Measurements from ENCODE around the gene SSBP3. TPM values are rescaled to one million over a fixed set of nuclear protein-coding genes. Genes with fewer than 3 reads are reported as not detected.
A peak's percentile ranks its signal among the peaks of the same experiment; 100 is the strongest.

The SSBP3 gene
- total and polyA plus RNA-seq, 2 experiments from 2014 or later = 47.4 to 68.6 TPM

- Mint-ChIP-seq H3K36me3 (ENCODE audit: low read depth) (peaks cover 7% of the 10 kb centered on the region; the same call in 2 of the 3 replicates), H3K4me3 (no peak overlapping the region), H3K9me3 (no peaks in the 10 kb centered on the region), H3K4me1 (peaks cover 87% of the 10 kb centered on the region), H3K27me3 (ENCODE audit: insufficient read depth, low read depth, poor library complexity) (peaks cover 19% of the 10 kb centered on the region), H3K27ac (peak overlapping the region; percentile 68; the same call in 1 of the 2 replicates)
- no peak overlapping the region for H3K4me3 ChIP-seq
- H4K20me1 ChIP-seq (replicated peaks; ENCODE audit: insufficient read depth) = peaks cover 23% of the 10 kb centered on the region
- no peak overlapping the region for H2AFZ ChIP-seq
- ATAC-seq (no peak), DNase-seq (ENCODE audit: low spot score) (no peak)
- H3K4me1 ChIP-seq (ENCODE audit: insufficient read depth) = peaks cover 76% of the 10 kb centered on the region
- H3F3A ChIP-seq (replicated peaks; ENCODE audit: low read depth) = peaks cover 10% of the 10 kb centered on the region; the same call in 1 of the 2 replicates
- no peaks in the 10 kb centered on the region for H3K9me2 ChIP-seq (ENCODE audit: insufficient read depth)
- H3K27ac ChIP-seq (ENCODE audit: low read depth) = 0 out of 2 replicates have a peak overlapping the region, but pooled peaks have one; percentile 26
- H3K36me3 ChIP-seq (ENCODE audit: insufficient read depth) = no peaks in the 10 kb centered on the region
- H3K4me2 ChIP-seq = peak overlapping the region; percentile 26; the same call in 1 of the 2 replicates
- no peaks in the 10 kb centered on the region for H3K27me3 ChIP-seq (ENCODE audit: insufficient read depth)
- peaks cover 100% of the 10 kb centered on the region for H3K79me2 ChIP-seq (replicated peaks; ENCODE audit: insufficient read depth)
- no peak for TF ChIP-seq POLR2AphosphoS5 (IDR thresholded peaks at IDR 0.05; ENCODE audit: low read depth)
Measured at GRCh38 chr1:54340434-54340833, 65.8 kb downstream of the SSBP3 start.

- H3K36me3 Mint-ChIP-seq (ENCODE audit: low read depth) = peaks cover 3% of the 10 kb centered on the region; the same call in 1 of the 3 replicates
- H3K27me3 ChIP-seq (ENCODE audit: insufficient read depth) = no peaks in the 10 kb centered on the region
- H3K79me2 ChIP-seq (replicated peaks; ENCODE audit: insufficient read depth) = peaks cover 99% of the 10 kb centered on the region
- H3K4me3 ChIP-seq = no peak overlapping the region
- H3K9me2 ChIP-seq (ENCODE audit: insufficient read depth) = no peaks in the 10 kb centered on the region
- H3K4me1 ChIP-seq (ENCODE audit: insufficient read depth) = peaks cover 81% of the 10 kb centered on the region
- no peak overlapping the region for H3K27ac ChIP-seq (ENCODE audit: low read depth)
- H3K36me3 ChIP-seq (ENCODE audit: insufficient read depth) = no peaks in the 10 kb centered on the region
- peaks cover 87% of the 10 kb centered on the region for H3K4me1 Mint-ChIP-seq
- peaks cover 10% of the 10 kb centered on the region; the same call in 1 of the 2 replicates for H3F3A ChIP-seq (replicated peaks; ENCODE audit: low read depth)
- H3K4me3 Mint-ChIP-seq = no peak overlapping the region
- H2AFZ ChIP-seq = no peak overlapping the region
- H3K9me3 Mint-ChIP-seq = no peaks in the 10 kb centered on the region
- DNase-seq (ENCODE audit: low spot score) (no peak), ATAC-seq (no peak)
- H3K27ac Mint-ChIP-seq = 0 out of 2 replicates have a peak overlapping the region, but pooled peaks have one; percentile 24
- H3K27me3 Mint-ChIP-seq (ENCODE audit: insufficient read depth, low read depth, poor library complexity) = peaks cover 22% of the 10 kb centered on the region
- no peak overlapping the region for H3K4me2 ChIP-seq
- peaks cover 17% of the 10 kb centered on the region for H4K20me1 ChIP-seq (replicated peaks; ENCODE audit: insufficient read depth)
- TF ChIP-seq NANOG (IDR thresholded peaks at IDR 0.05; ENCODE audit: borderline replicate concordance) = no peak
- no peak for TF ChIP-seq ZNF462 (CRISPR knock-in tag; IDR thresholded peaks at IDR 0.05)
- no peak for TF ChIP-seq ETS1 (IDR thresholded peaks at IDR 0.05)
Measured at GRCh38 chr1:54339126-54339525, 67.1 kb downstream of the SSBP3 start.
